K562 (cell line): ENCODE measurements around the gene ADGRD1. TPM values are rescaled to one million over a fixed set of nuclear protein-coding genes. Genes with fewer than 3 reads are reported as not detected.
A peak's percentile ranks its signal among the peaks of the same experiment; 100 is the strongest.

Source experiments
- ATAC-seq: fragments of 200-7000 bp; cut with Tn5 transposase; 3 replicates; pipeline ENCODE4 v1.9.1; 2020; ENCODE audit warnings: moderate library complexity
- BruUV-seq: library from RNA; stranded (reverse); fragments of 400-500 nt; replicated peaks from 2 replicates; lab custom pipeline; 2021; lab: Mats Ljungman, UMichigan
- CTCF ChIA-PET: fragments of 300-600 bp; formaldehyde crosslinking; extraction: SDS; loops from one replicate; lab custom pipeline; 2021; ENCODE audit warnings: low intra/inter-chr PET ratio; lab: Yijun Ruan, JAX
- POLR2A ChIA-PET: fragments of 300-600, 350-650 bp; sonication (Branson Sonifier 250); formaldehyde crosslinking; extraction: SDS; loops from one replicate; lab custom pipeline; 2021; ENCODE audit warnings: antibody characterized with exemption, inconsistent platforms; lab: Yijun Ruan, JAX
- DNase-seq, 4 experiments: peaks; one replicate each; pipeline versions ENCODE4 v3.0.0 to v3.0.0-alpha.2; 2011 to 2018; ENCODE audit warnings: low spot score in 3 of 4, mixed read lengths in 3 of 4; ENCODE audit errors: extremely low read depth in 1 of 4
- FAIRE-seq: peaks from 2 replicates; lab custom pipeline; 2011; peaks lifted over from hg19 to GRCh38; lab: Jason Lieb, UNC
- H2AFZ ChIP-seq: 2 replicates; pipeline ENCODE4 v1.6.0; 2011; ENCODE audit warnings: low read depth, low read length, control low read depth, inconsistent platforms
- H3K27ac ChIP-seq: fragments of 200-600 bp; 3 replicates; pipeline ENCODE4 v1.8.0; 2011; ENCODE audit warnings: low read depth, mild to moderate bottlenecking, control low read depth, inconsistent platforms, low read length, moderate library complexity, mixed read lengths; ENCODE audit errors: extremely low read depth
- H3K27me3 ChIP-seq, 2 experiments: fragments of 300-600 bp in 1 of 2; 2 replicates in 1 of 2; 3 replicates in 1 of 2; pipeline versions ENCODE4 v1.6.0 to v1.8.0; 2011; ENCODE audit warnings: inconsistent platforms in 2 of 2, low read length in 2 of 2, mild to moderate bottlenecking in 1 of 2, mixed read lengths in 1 of 2, moderate library complexity in 1 of 2; ENCODE audit not compliant: control insufficient read depth in 2 of 2, insufficient read depth in 2 of 2
- H3K36me3 ChIP-seq: fragments of 300-600 bp; 3 replicates; pipeline ENCODE4 v1.8.0; 2011; ENCODE audit warnings: mild to moderate bottlenecking, low read length, inconsistent platforms; ENCODE audit not compliant: control insufficient read depth, insufficient read depth
- H3K4me1 ChIP-seq, 2 experiments: fragments of 200-600 bp in 1 of 2; replicated peaks in 1 of 2; 2 replicates in 1 of 2; 3 replicates in 1 of 2; pipeline versions ENCODE4 v1.5.1 to v1.8.0; 2011; ENCODE audit warnings: inconsistent platforms in 2 of 2, low read length in 2 of 2, mild to moderate bottlenecking in 1 of 2, mixed read lengths in 1 of 2, moderate library complexity in 1 of 2; ENCODE audit not compliant: control insufficient read depth in 2 of 2, insufficient read depth in 2 of 2
- H3K4me2 ChIP-seq: 2 replicates; pipeline ENCODE4 v1.6.1; 2011; ENCODE audit warnings: low read length, control low read depth, inconsistent platforms, mixed read lengths; ENCODE audit not compliant: insufficient read depth
- H3K4me3 ChIP-seq: fragments of 200-600 bp; sonication (generic), shearing (Covaris generic); 2 replicates; pipeline ENCODE4 v1.5.1; 2016; ENCODE audit warnings: control low read depth, inconsistent platforms
- H3K79me2 ChIP-seq: fragments of 200-600 bp; 3 replicates; pipeline ENCODE4 v1.8.0; 2011; ENCODE audit warnings: low read length, inconsistent platforms; ENCODE audit not compliant: control insufficient read depth, insufficient read depth
- H3K9ac ChIP-seq, 2 experiments: 2 replicates each; pipeline versions ENCODE4 v1.6.0 to v1.6.1; 2011; ENCODE audit warnings: low read depth in 2 of 2, low read length in 2 of 2, control low read depth in 1 of 2, inconsistent platforms in 1 of 2, mild to moderate bottlenecking in 1 of 2, mixed read lengths in 1 of 2; ENCODE audit not compliant: insufficient read depth in 1 of 2
- H3K9me1 ChIP-seq: one replicate; pipeline ENCODE4 v1.6.0; 2011; ENCODE audit warnings: inconsistent platforms, mild to moderate bottlenecking, low read length, moderate library complexity; ENCODE audit not compliant: control insufficient read depth, insufficient read depth
- H3K9me3 ChIP-seq: replicated peaks from 2 replicates; pipeline ENCODE4 v1.5.1; 2011; ENCODE audit warnings: low read depth, low read length, inconsistent platforms; ENCODE audit not compliant: control insufficient read depth, insufficient read depth
- H4K20me1 ChIP-seq: replicated peaks from 2 replicates; pipeline ENCODE4 v1.6.1; 2011; ENCODE audit warnings: low read length, inconsistent platforms, mixed read lengths; ENCODE audit not compliant: control insufficient read depth, insufficient read depth
- ADNP ChIP-seq: fragments of 200-800 bp; sonication (Bioruptor generic); IDR thresholded peaks from 2 replicates; pipeline ENCODE4 v1.6.1; 2016; ENCODE audit warnings: missing genetic modification characterization, missing compliant biosample characterization
- E2F3 ChIP-seq: fragments of 250-450 bp; sonication (Bioruptor Pico); IDR thresholded peaks from 2 replicates; pipeline ENCODE4 v1.4.0; 2020; ENCODE audit warnings: mild to moderate bottlenecking
- FOXA1 ChIP-seq: fragments of 450-650 bp; IDR thresholded peaks from 2 replicates; pipeline ENCODE4 v1.6.1; 2016; ENCODE audit warnings: mild to moderate bottlenecking, borderline replicate concordance
- HDAC3 ChIP-seq: fragments of 450-650 bp; IDR thresholded peaks from 2 replicates; pipeline ENCODE4 v1.6.1; 2018; ENCODE audit warnings: borderline replicate concordance, mild to moderate bottlenecking, moderate library complexity; ENCODE audit not compliant: partially characterized antibody
- HMG20A ChIP-seq: fragments of 450-650 bp; formaldehyde crosslinking; conservative IDR thresholded peaks from 2 replicates; pipeline ENCODE4 v1.4.0; 2020; ENCODE audit warnings: mild to moderate bottlenecking, mixed read lengths
- OTX1 ChIP-seq: fragments of 450-650 bp; formaldehyde crosslinking; IDR thresholded peaks from 2 replicates; pipeline ENCODE4 v1.4.0; 2022; ENCODE audit warnings: mild to moderate bottlenecking
- PCBP1 ChIP-seq: fragments of 200-400 bp; formaldehyde crosslinking; IDR thresholded peaks from 2 replicates; pipeline ENCODE4 v1.6.1; 2018; ENCODE audit warnings: mild to moderate bottlenecking, low read depth, low read length; ENCODE audit not compliant: poor library complexity, severe bottlenecking
- RB1 ChIP-seq: fragments of 450-650 bp; IDR thresholded peaks from 2 replicates; pipeline ENCODE4 v1.6.1; 2017; ENCODE audit warnings: low read depth, mild to moderate bottlenecking
- ZBTB8A ChIP-seq: fragments of 450-650 bp; IDR thresholded peaks from 2 replicates; pipeline ENCODE4 v1.6.1; 2018; ENCODE audit warnings: mild to moderate bottlenecking, moderate library complexity; ENCODE audit not compliant: partially characterized antibody
- ZC3H11A ChIP-seq: IDR thresholded peaks from 2 replicates; pipeline ENCODE4 v1.6.1; 2012; ENCODE audit warnings: low read depth, low read length, improper control_type of control experiment
- ZKSCAN1 ChIP-seq: fragments of 150-350 bp; IDR thresholded peaks from 2 replicates; pipeline ENCODE4 v1.6.1; 2016; ENCODE audit warnings: low read depth, low read length
- ZNF140 ChIP-seq: fragments of 250-450 bp; sonication (Bioruptor Pico); IDR thresholded peaks from 2 replicates; pipeline ENCODE4 v1.8.0; 2021; ENCODE audit warnings: moderate library complexity, mild to moderate bottlenecking, inconsistent platforms
- ZNF507 ChIP-seq: conservative IDR thresholded peaks from 2 replicates; pipeline ENCODE4 v1.6.1; 2017; ENCODE audit warnings: missing genetic modification characterization, missing compliant biosample characterization
- WGBS: fragments of 100-300 bp; shearing (Covaris generic); methylation state at CpG from one replicate; pipeline ENCODE4 v1.1.6; 2016; ENCODE audit warnings: low coverage, mixed read lengths; ENCODE audit not compliant: insufficient coverage; ENCODE audit errors: missing lambda C conversion rate; 5-methylcytosine and 5-hydroxymethylcytosine counted together
- in situ Hi-C: fragments of 300-500 bp; cut with MboI; formaldehyde crosslinking; loops from 4 replicates; pipeline ENCODE4 v1.15.0; 2018; ENCODE audit warnings: inconsistent platforms, mixed read lengths
- intact Hi-C: fragments of 100-400 bp; cut with micrococcal nuclease; formaldehyde crosslinking; loops from 2 replicates; pipeline ENCODE4 v1.14.2; 2022
- polyA plus RNA-seq, 8 experiments: library from polyadenylated mRNA; depleted of rRNA in 4 of 8; stranded (reverse) in 5 of 8; unstranded in 3 of 8; fragments of >200 nt; fragmentation: Nextera tagmentation in 2 of 8; fragmentation: Illumina TruSeq in 1 of 8; extraction: Ambion mirVana in 2 of 8; extraction: Trizol in 1 of 8; gene quantifications; 2 replicates each; pipeline versions ENCODE4 v1.2.1 to v1.2.3, GENCODE V29; 2011 to 2014; ENCODE audit warnings: inconsistent platforms in 1 of 8, missing spikeins in 1 of 8
- total RNA-seq, 7 experiments: library from RNA; depleted of rRNA in 6 of 7; stranded (reverse); fragments of >200 nt in 6 of 7; fragmentation: Illumina TruSeq in 2 of 7; extraction: Trizol in 2 of 7; gene quantifications; 2 replicates each; pipeline versions ENCODE4 v1.2.1 to v1.2.3, GENCODE V29; 2011 to 2021; ENCODE audit warnings: low replicate concordance in 1 of 7
- TF ChIP-seq, protein P1 (sequence below): fragments of 250-450 bp; sonication (Bioruptor Pico); IDR thresholded peaks from 2 replicates; pipeline ENCODE4 v1.5.0; 2022; ENCODE audit warnings: mild to moderate bottlenecking

Gene ADGRD1
- total and polyA plus RNA-seq, 9 of the 15 experiments (the other 6 are each of a cell fraction or from before 2014, with no cell fraction given) = 1.7 to 11.7 (median 3.3) TPM

DNA sequence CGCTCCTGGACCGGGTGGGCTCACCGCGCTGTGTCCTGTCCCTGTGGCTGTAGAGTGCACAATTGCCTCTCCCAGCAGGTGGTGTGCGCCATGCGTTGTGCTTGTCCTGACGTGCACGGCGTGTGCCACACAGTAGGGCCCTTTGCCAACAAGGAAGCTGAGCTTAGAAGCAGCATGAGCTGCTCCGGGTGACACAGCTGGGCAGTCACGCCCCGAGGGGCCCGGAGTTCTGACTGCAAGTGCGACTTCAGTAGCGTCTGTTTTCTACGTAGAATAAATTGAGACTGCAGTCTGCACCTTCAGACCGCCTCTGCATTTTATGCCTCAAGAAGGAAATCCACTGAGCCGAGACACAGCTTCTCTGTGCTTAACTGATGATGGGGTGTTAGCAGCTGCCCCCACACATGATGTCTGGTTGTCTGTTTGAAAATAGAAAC, 81.6 kb downstream of the ADGRD1 start:
- Histone ChIP-seq H3K9me1 (no peaks in the 10 kb centered on the region), H3K4me2 (no peak overlapping the region), H3K79me2 (no peaks in the 10 kb centered on the region), H3K4me1 (peaks cover 0 to 20% of the 10 kb centered on the region in 2 experiments; a peak in 2 of 5 replicates), H3K27ac (no peak overlapping the region), H3K27me3 (peaks cover 23 to 66% of the 10 kb centered on the region in 2 experiments; a peak in 3 of 5 replicates), H3K36me3 (no peaks in the 10 kb centered on the region), H3K4me3 (no peak overlapping the region), H4K20me1 (peaks cover 9% of the 10 kb centered on the region), H2AFZ (no peak overlapping the region), H3K9ac (no peak overlapping the region; a peak in 1 of 4 replicates), H3K9me3 (no peaks in the 10 kb centered on the region)
- 0 out of 2 replicates have a peak, but pooled peaks have one; percentile 31 for TF ChIP-seq ZKSCAN1
- TF ChIP-seq ZBTB8A = no peak
- no TSS peak for BruUV-seq
- intact Hi-C loops = no loop called here
- POLR2A ChIA-PET = interaction anchor here (0.6 kb wide), 1 partner anchor 23 kb away, joined by 3 read pairs; no protein-coding TSS in a partner anchor
- FAIRE-seq = no peak
- CTCF ChIA-PET = no interaction called here
- WGBS = 39% methylated on average over 17 of the region's 18 CpGs
- no peak for DNase-seq
- in situ Hi-C loops = no loop called here
- ATAC-seq = no peak

DNA sequence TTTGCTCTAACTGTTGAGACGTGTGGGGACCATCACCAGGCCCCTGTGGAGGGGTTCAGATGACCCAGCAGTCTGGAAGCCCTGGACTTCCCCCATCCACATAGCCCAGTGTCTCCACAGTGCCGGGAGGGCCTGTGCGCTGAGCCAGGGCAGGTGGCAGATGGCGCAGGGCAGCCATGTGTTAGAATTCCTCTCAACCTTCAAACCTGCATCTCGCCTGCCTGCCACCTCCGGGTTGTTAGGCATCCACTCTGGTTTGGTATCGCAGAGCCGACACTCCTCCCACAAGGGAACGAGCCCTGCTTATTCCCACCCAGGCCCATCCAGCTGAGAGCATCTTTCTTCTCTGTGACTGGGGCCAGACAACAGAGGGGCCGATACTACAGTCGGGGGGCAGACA, 84.5 kb downstream of the ADGRD1 start:
- Histone ChIP-seq H3K4me1 (peaks cover 0 to 23% of the 10 kb centered on the region in 2 experiments; a peak in 2 of 5 replicates), H4K20me1 (no peaks in the 10 kb centered on the region; the same call in 1 of the 2 replicates), H3K9me1 (no peaks in the 10 kb centered on the region), H3K79me2 (no peaks in the 10 kb centered on the region), H3K4me3 (no peak overlapping the region), H3K4me2 (no peak overlapping the region), H3K27me3 (peaks cover 18 to 68% of the 10 kb centered on the region in 2 experiments; a peak in 4 of 5 replicates), H2AFZ (no peak overlapping the region), H3K36me3 (no peaks in the 10 kb centered on the region), H3K9ac (no peak overlapping the region), H3K9me3 (no peaks in the 10 kb centered on the region), H3K27ac (no peak overlapping the region)
- FAIRE-seq (no peak), DNase-seq (no peak), ATAC-seq (no peak)
- intact Hi-C loops (no loop called here), in situ Hi-C loops (no loop called here)
- BruUV-seq = no TSS peak
- WGBS = 24% methylated on average over 7 of the region's 11 CpGs
- ChIA-PET POLR2A (no interaction called here), CTCF (no interaction called here)
- TF ChIP-seq ZNF507 = no peak
- TF ChIP-seq, protein P1, sequence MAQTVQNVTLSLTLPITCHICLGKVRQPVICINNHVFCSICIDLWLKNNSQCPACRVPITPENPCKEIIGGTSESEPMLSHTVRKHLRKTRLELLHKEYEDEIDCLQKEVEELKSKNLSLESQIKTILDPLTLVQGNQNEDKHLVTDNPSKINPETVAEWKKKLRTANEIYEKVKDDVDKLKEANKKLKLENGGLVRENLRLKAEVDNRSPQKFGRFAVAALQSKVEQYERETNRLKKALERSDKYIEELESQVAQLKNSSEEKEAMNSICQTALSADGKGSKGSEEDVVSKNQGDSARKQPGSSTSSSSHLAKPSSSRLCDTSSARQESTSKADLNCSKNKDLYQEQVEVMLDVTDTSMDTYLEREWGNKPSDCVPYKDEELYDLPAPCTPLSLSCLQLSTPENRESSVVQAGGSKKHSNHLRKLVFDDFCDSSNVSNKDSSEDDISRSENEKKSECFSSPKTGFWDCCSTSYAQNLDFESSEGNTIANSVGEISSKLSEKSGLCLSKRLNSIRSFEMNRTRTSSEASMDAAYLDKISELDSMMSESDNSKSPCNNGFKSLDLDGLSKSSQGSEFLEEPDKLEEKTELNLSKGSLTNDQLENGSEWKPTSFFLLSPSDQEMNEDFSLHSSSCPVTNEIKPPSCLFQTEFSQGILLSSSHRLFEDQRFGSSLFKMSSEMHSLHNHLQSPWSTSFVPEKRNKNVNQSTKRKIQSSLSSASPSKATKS (CRISPR knock-in tag) = no peak
- TF ChIP-seq ADNP (tag) = no peak
- TF ChIP-seq ZC3H11A = no peak
- no peak for TF ChIP-seq HDAC3
- no peak for TF ChIP-seq OTX1
- TF ChIP-seq HMG20A (CRISPR knock-in tag) = no peak
- no peak for TF ChIP-seq E2F3 (CRISPR knock-in tag)
- TF ChIP-seq RB1 = no peak
- no peak for TF ChIP-seq ZNF140 (CRISPR knock-in tag)
- TF ChIP-seq PCBP1 = no peak
- TF ChIP-seq FOXA1 = no peak
